Glutamatergic neuron (in vitro differentiated cells): ENCODE measurements around the gene LORICRIN. TPM values are rescaled to one million over a fixed set of nuclear protein-coding genes. Genes with fewer than 3 reads are reported as not detected.

Source experiments
- DNase-seq: peaks from one replicate; pipeline ENCODE4 v3.0.0; 2022
- H3K27ac Mint-ChIP-seq: one replicate; pipeline ENCODE4 v1.8.0; 2020; ENCODE audit warnings: mild to moderate bottlenecking, mixed read lengths, inconsistent platforms; ENCODE audit not compliant: unreplicated experiment
- H3K27me3 Mint-ChIP-seq: one replicate; pipeline ENCODE4 v1.8.0; 2020; ENCODE audit warnings: mild to moderate bottlenecking, moderate library complexity, mixed read lengths, inconsistent platforms; ENCODE audit not compliant: unreplicated experiment
- H3K36me3 Mint-ChIP-seq: one replicate; pipeline ENCODE4 v1.8.0; 2020; ENCODE audit warnings: mild to moderate bottlenecking, mixed read lengths, inconsistent platforms; ENCODE audit not compliant: unreplicated experiment
- H3K4me1 Mint-ChIP-seq: one replicate; pipeline ENCODE4 v1.8.0; 2020; ENCODE audit warnings: mild to moderate bottlenecking, low read depth, mixed read lengths, inconsistent platforms; ENCODE audit not compliant: unreplicated experiment
- H3K4me3 Mint-ChIP-seq: one replicate; pipeline ENCODE4 v1.8.0; 2020; ENCODE audit warnings: mild to moderate bottlenecking, mixed read lengths, inconsistent platforms; ENCODE audit not compliant: unreplicated experiment
- H3K9me3 Mint-ChIP-seq: one replicate; pipeline ENCODE4 v1.8.0; 2020; ENCODE audit warnings: mild to moderate bottlenecking, moderate library complexity, mixed read lengths, inconsistent platforms; ENCODE audit not compliant: unreplicated experiment
- total RNA-seq: library from RNA; stranded (reverse); fragmentation: NEBNext Ultra II Directional; extraction: Animal tissue kit (Norgen Biotek cat#: 25700); gene quantifications from one replicate; pipeline ENCODE4 v1.2.1, GENCODE V29; 2021; ENCODE audit not compliant: unreplicated experiment
- TF ChIP-seq, protein P1 (sequence below): fragments of 200-600 bp; sonication (generic); IDR thresholded peaks from one replicate; pipeline ENCODE4 v1.5.0; 2021; ENCODE audit not compliant: partially characterized antibody, unreplicated experiment

LORICRIN gene
- total RNA-seq, 1 donor from 2014 or later = not detected

DNA sequence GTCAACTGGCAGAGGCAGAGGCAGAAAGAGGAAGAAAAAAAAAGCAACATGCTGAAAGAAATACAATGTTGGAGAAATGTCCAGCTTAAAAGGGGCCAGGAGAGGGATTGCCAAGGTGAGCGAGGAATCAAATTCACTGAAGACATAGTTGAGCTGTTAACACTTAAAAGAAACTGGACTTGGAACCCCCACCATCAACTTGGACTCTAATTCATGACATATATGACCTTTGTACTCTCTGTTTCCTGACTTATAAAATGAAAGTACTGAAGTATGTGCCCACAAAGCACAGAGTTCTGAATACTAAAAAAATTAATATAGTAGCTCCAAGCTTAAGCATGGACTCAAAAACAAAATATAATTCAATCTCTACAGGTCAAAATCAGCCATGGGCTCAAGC is 26.0 kb upstream of the LORICRIN start:
- H3K4me3 Mint-ChIP-seq = no peak overlapping the region
- H3K27me3 Mint-ChIP-seq = no peaks in the 10 kb centered on the region
- no peaks in the 10 kb centered on the region for H3K4me1 Mint-ChIP-seq
- DNase-seq = no peak
- TF ChIP-seq, protein P1, sequence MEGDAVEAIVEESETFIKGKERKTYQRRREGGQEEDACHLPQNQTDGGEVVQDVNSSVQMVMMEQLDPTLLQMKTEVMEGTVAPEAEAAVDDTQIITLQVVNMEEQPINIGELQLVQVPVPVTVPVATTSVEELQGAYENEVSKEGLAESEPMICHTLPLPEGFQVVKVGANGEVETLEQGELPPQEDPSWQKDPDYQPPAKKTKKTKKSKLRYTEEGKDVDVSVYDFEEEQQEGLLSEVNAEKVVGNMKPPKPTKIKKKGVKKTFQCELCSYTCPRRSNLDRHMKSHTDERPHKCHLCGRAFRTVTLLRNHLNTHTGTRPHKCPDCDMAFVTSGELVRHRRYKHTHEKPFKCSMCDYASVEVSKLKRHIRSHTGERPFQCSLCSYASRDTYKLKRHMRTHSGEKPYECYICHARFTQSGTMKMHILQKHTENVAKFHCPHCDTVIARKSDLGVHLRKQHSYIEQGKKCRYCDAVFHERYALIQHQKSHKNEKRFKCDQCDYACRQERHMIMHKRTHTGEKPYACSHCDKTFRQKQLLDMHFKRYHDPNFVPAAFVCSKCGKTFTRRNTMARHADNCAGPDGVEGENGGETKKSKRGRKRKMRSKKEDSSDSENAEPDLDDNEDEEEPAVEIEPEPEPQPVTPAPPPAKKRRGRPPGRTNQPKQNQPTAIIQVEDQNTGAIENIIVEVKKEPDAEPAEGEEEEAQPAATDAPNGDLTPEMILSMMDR = no peak
- H3K27ac Mint-ChIP-seq = no peak overlapping the region
- H3K9me3 Mint-ChIP-seq = peaks cover 2% of the 10 kb centered on the region
- no peaks in the 10 kb centered on the region for H3K36me3 Mint-ChIP-seq

- H3K36me3 Mint-ChIP-seq = no peaks in the 10 kb centered on the region
- DNase-seq = no peak
- no peaks in the 10 kb centered on the region for H3K4me1 Mint-ChIP-seq
These were observed 21.0 kb upstream of the LORICRIN start for GRCh38 chr1:153238527-153238926.

GRCh38 chr1:153242160-153242559 is 17.3 kb upstream of the LORICRIN start:
- TF ChIP-seq, protein P1 = no peak
- Mint-ChIP-seq H3K4me1 (no peaks in the 10 kb centered on the region), H3K4me3 (no peak overlapping the region), H3K27me3 (peaks cover 1% of the 10 kb centered on the region), H3K36me3 (no peaks in the 10 kb centered on the region), H3K9me3 (peaks cover 4% of the 10 kb centered on the region), H3K27ac (no peak overlapping the region)
- no peak for DNase-seq

More at GRCh38 chr1:153238527-153238926, 21.0 kb upstream of the LORICRIN start:
- TF ChIP-seq, protein P1 = no peak
- Mint-ChIP-seq H3K27me3 (peaks cover 1% of the 10 kb centered on the region), H3K4me3 (no peak overlapping the region), H3K27ac (no peak overlapping the region), H3K9me3 (peaks cover 1% of the 10 kb centered on the region)

GRCh38 chr1:153245466-153245865 is 14.0 kb upstream of the LORICRIN start:
- no peaks in the 10 kb centered on the region for H3K27me3 Mint-ChIP-seq
- H3K4me1 Mint-ChIP-seq = no peaks in the 10 kb centered on the region
- TF ChIP-seq, protein P1 = no peak
- H3K9me3 Mint-ChIP-seq = peaks cover 6% of the 10 kb centered on the region
- no peak overlapping the region for H3K4me3 Mint-ChIP-seq
- no peaks in the 10 kb centered on the region for H3K36me3 Mint-ChIP-seq
- H3K27ac Mint-ChIP-seq = no peak overlapping the region
- no peak for DNase-seq

- Mint-ChIP-seq H3K27me3 (peaks cover under 1% of the 10 kb centered on the region), H3K4me3 (no peak overlapping the region), H3K36me3 (no peaks in the 10 kb centered on the region), H3K4me1 (no peaks in the 10 kb centered on the region), H3K27ac (no peak overlapping the region), H3K9me3 (peaks cover 6% of the 10 kb centered on the region)
- TF ChIP-seq, protein P1 = no peak
- DNase-seq = no peak
These were observed 13.5 kb upstream of the LORICRIN start for GRCh38 chr1:153246018-153246417.
